ENCODE results near the gene RNF14. TPM values are rescaled to one million over a fixed set of nuclear protein-coding genes. Genes with fewer than 3 reads are reported as not detected.

The RNF14 gene
- polyA plus RNA-seq, 3 donors = 9.7 to 52.8 (median 31.2) TPM

- intact Hi-C loops (cut with micrococcal nuclease) = loop anchor here in 1 of 2 donors (5.0 to 10.0 kb wide), 3 partner anchors 34 to 207 kb away; partner anchors contain the start of gene NDFIP1
- Mint-ChIP-seq H3K27me3 (ENCODE audit: low read depth in 3 of 3) (peaks cover 0 to 9% (median 2%) of the 10 kb centered on the region in 3 donors), H3K4me1 (peaks cover 43% of the 10 kb centered on the region), H3K4me3 (no peak overlapping the region), H3K9me3 (peaks cover 2 to 20% (median 11%) of the 10 kb centered on the region in 7 donors), H3K36me3 (peaks cover 0 to 7% of the 10 kb centered on the region in 2 donors), H3K27ac (no peak overlapping the region)
- no peak for TF ChIP-seq CTCF (IDR thresholded peaks at IDR 0.05)
- 85% methylated on average over 4 of the region's 5 CpGs for WGBS (ENCODE audit: insufficient coverage)
- no peaks in the 10 kb centered on the region for H3K36me3 ChIP-seq (replicated peaks in 1 of 2; ENCODE audit: control insufficient read depth in 1 of 2, insufficient read depth in 2 of 2, low read length in 2 of 2)
- no peaks in the 10 kb centered on the region for H3K79me2 ChIP-seq (ENCODE audit: insufficient read depth, low read length)
- H3K4me2 ChIP-seq (replicated peaks; ENCODE audit: extremely low read depth, low read length, poor library complexity, severe bottlenecking) = no peak overlapping the region
- H3K9me3 ChIP-seq (replicated peaks in 1 of 2; ENCODE audit: control insufficient read depth in 1 of 2, insufficient read depth in 1 of 2, low read length in 2 of 2) = peaks cover 0 to 6% of the 10 kb centered on the region in 2 donors
- no peak overlapping the region for H3K27ac ChIP-seq (ENCODE audit: low read depth in 1 of 2, low read length in 2 of 2)
- H3K27me3 ChIP-seq (ENCODE audit: control insufficient read depth in 2 of 2, insufficient read depth in 2 of 2, low read length in 2 of 2) = peaks cover 0 to 10% of the 10 kb centered on the region in 2 donors
- DNase-seq = no peak
- no peaks in the 10 kb centered on the region for H4K20me1 ChIP-seq (ENCODE audit: insufficient read depth, low read length)
- no peak overlapping the region for H3K4me3 ChIP-seq (replicated peaks in 1 of 3; ENCODE audit: low read depth in 2 of 3, low read length in 3 of 3)
- H2AFZ ChIP-seq (ENCODE audit: insufficient read depth, low read depth, low read length, poor library complexity, severe bottlenecking) = no peak overlapping the region
- no peak overlapping the region for H3K9ac ChIP-seq (ENCODE audit: insufficient read depth, low read length, poor library complexity, severe bottlenecking)
- peaks cover 31 to 33% of the 10 kb centered on the region in 2 donors for H3K4me1 ChIP-seq (ENCODE audit: control insufficient read depth in 1 of 2, insufficient read depth in 2 of 2, low read length in 2 of 2)
Observed at GRCh38 chr5:142017832-142018427, 49.0 kb downstream of the RNF14 start.

GRCh38 chr5:142020122-142020659, 51.3 kb downstream of the RNF14 start:
- H3K4me3 Mint-ChIP-seq = no peak overlapping the region
- peaks cover 0 to 10% of the 10 kb centered on the region in 2 donors for H3K27me3 ChIP-seq (ENCODE audit: control insufficient read depth in 2 of 2, insufficient read depth in 2 of 2, low read length in 2 of 2)
- no peak overlapping the region for H3K9ac ChIP-seq (ENCODE audit: insufficient read depth, low read length, poor library complexity, severe bottlenecking)
- peaks cover 0 to 6% of the 10 kb centered on the region in 2 donors for H3K9me3 ChIP-seq (replicated peaks in 1 of 2; ENCODE audit: control insufficient read depth in 1 of 2, insufficient read depth in 1 of 2, low read length in 2 of 2)
- no peaks in the 10 kb centered on the region for H3K79me2 ChIP-seq (ENCODE audit: insufficient read depth, low read length)
- intact Hi-C loops (cut with micrococcal nuclease) = no loop called here
- peaks cover 32% of the 10 kb centered on the region for H3K4me1 Mint-ChIP-seq
- peaks cover 0 to 7% of the 10 kb centered on the region in 2 donors for H3K36me3 Mint-ChIP-seq
- no peak overlapping the region for H3K4me2 ChIP-seq (replicated peaks; ENCODE audit: extremely low read depth, low read length, poor library complexity, severe bottlenecking)
- no peaks in the 10 kb centered on the region for H4K20me1 ChIP-seq (ENCODE audit: insufficient read depth, low read length)
- 100% methylated on average over 1 of the region's 1 CpG for WGBS (ENCODE audit: insufficient coverage)
- DNase-seq = no peak
- no peak overlapping the region for H3K27ac Mint-ChIP-seq
- peaks cover 21 to 27% of the 10 kb centered on the region in 2 donors for H3K4me1 ChIP-seq (ENCODE audit: control insufficient read depth in 1 of 2, insufficient read depth in 2 of 2, low read length in 2 of 2)
- peaks cover 0 to 9% (median 2%) of the 10 kb centered on the region in 3 donors for H3K27me3 Mint-ChIP-seq (ENCODE audit: low read depth in 3 of 3)
- no peak overlapping the region for H3K4me3 ChIP-seq (replicated peaks in 1 of 3; ENCODE audit: low read depth in 2 of 3, low read length in 3 of 3)
- no peak overlapping the region for H2AFZ ChIP-seq (ENCODE audit: insufficient read depth, low read depth, low read length, poor library complexity, severe bottlenecking)
- no peak overlapping the region for H3K27ac ChIP-seq (ENCODE audit: low read depth in 1 of 2, low read length in 2 of 2)
- no peaks in the 10 kb centered on the region for H3K36me3 ChIP-seq (replicated peaks in 1 of 2; ENCODE audit: control insufficient read depth in 1 of 2, insufficient read depth in 2 of 2, low read length in 2 of 2)
- H3K9me3 Mint-ChIP-seq = peaks cover 2 to 20% (median 11%) of the 10 kb centered on the region in 7 donors
- TF ChIP-seq CTCF (IDR thresholded peaks at IDR 0.05) = no peak

All from CD14-positive monocyte (primary cell).